ENCODE results near the gene IL18. TPM values are rescaled to one million over a fixed set of nuclear protein-coding genes. Genes with fewer than 3 reads are reported as not detected.

Gene IL18
- total RNA-seq, 2 experiments from 2014 or later: not detected

- no peak overlapping the region for H3K4me3 Mint-ChIP-seq
- POLR2A ChIA-PET: no interaction called here
- CTCF ChIA-PET: no interaction called here
- DNase-seq: no peak
- intact Hi-C loops (cut with micrococcal nuclease): no loop called here
- no peak overlapping the region for H3K27ac Mint-ChIP-seq
- H3K36me3 Mint-ChIP-seq: peaks cover 3% of the 10 kb centered on the region
- no peaks in the 10 kb centered on the region for H3K27me3 Mint-ChIP-seq
- peaks cover 10% of the 10 kb centered on the region for H3K9me3 Mint-ChIP-seq
- no peaks in the 10 kb centered on the region for H3K4me1 Mint-ChIP-seq (ENCODE audit: low read depth)
These were observed 20.3 kb downstream of the IL18 start for GRCh38 chr11:112143597-112143996.

GRCh38 chr11:112134473-112134872, 29.4 kb downstream of the IL18 start:
- DNase-seq: no peak
- intact Hi-C loops (cut with micrococcal nuclease): no loop called here
- ChIA-PET POLR2A (no interaction called here), CTCF (no interaction called here)
- no peaks in the 10 kb centered on the region for H3K36me3 Mint-ChIP-seq
- H3K27ac Mint-ChIP-seq: no peak overlapping the region
- no peaks in the 10 kb centered on the region for H3K4me1 Mint-ChIP-seq (ENCODE audit: low read depth)
- no peaks in the 10 kb centered on the region for H3K27me3 Mint-ChIP-seq
- H3K9me3 Mint-ChIP-seq: no peaks in the 10 kb centered on the region
- no peak overlapping the region for H3K4me3 Mint-ChIP-seq

- intact Hi-C loops (cut with micrococcal nuclease): no loop called here
- POLR2A ChIA-PET: no interaction called here
- no peaks in the 10 kb centered on the region for H3K27me3 Mint-ChIP-seq
- no peak overlapping the region for H3K4me3 Mint-ChIP-seq
- no peaks in the 10 kb centered on the region for H3K4me1 Mint-ChIP-seq (ENCODE audit: low read depth)
- no peaks in the 10 kb centered on the region for H3K9me3 Mint-ChIP-seq
- no peak overlapping the region for H3K27ac Mint-ChIP-seq
- CTCF ChIA-PET: interaction anchor here (1.3 kb wide), 1 partner anchor 20 kb away, joined by 3 read pairs; no protein-coding TSS in a partner anchor
- H3K36me3 Mint-ChIP-seq: no peaks in the 10 kb centered on the region
- no peak for DNase-seq
These were observed 31.2 kb downstream of the IL18 start for GRCh38 chr11:112132737-112133136.

- H3K4me1 Mint-ChIP-seq (ENCODE audit: low read depth): no peaks in the 10 kb centered on the region
- no peak for DNase-seq
- H3K9me3 Mint-ChIP-seq: no peaks in the 10 kb centered on the region
- H3K4me3 Mint-ChIP-seq: no peak overlapping the region
- H3K27me3 Mint-ChIP-seq: no peaks in the 10 kb centered on the region
- no peaks in the 10 kb centered on the region for H3K36me3 Mint-ChIP-seq
- intact Hi-C loops (cut with micrococcal nuclease): no loop called here
- CTCF ChIA-PET: no interaction called here
- POLR2A ChIA-PET: interaction anchor here (0.6 kb wide), 1 partner anchor 184 kb away, joined by 3 read pairs; no protein-coding TSS in a partner anchor
- no peak overlapping the region for H3K27ac Mint-ChIP-seq
These were observed 34.2 kb downstream of the IL18 start for GRCh38 chr11:112129656-112130055.

GRCh38 chr11:112128483-112129121, 35.3 kb downstream of the IL18 start:
- no peaks in the 10 kb centered on the region for H3K9me3 Mint-ChIP-seq
- DNase-seq: no peak
- no peaks in the 10 kb centered on the region for H3K27me3 Mint-ChIP-seq
- ChIA-PET POLR2A (no interaction called here), CTCF (interaction anchor here (0.6 kb wide), 1 partner anchor 25 kb away, joined by 3 read pairs; no protein-coding TSS in a partner anchor)
- no peak overlapping the region for H3K4me3 Mint-ChIP-seq
- no peaks in the 10 kb centered on the region for H3K36me3 Mint-ChIP-seq
- intact Hi-C loops (cut with micrococcal nuclease): no loop called here
- H3K4me1 Mint-ChIP-seq (ENCODE audit: low read depth): no peaks in the 10 kb centered on the region
- no peak overlapping the region for H3K27ac Mint-ChIP-seq

- H3K27ac Mint-ChIP-seq: no peak overlapping the region
- CTCF ChIA-PET: interaction anchor here (8.0 kb wide), 1 partner anchor 15 kb away, joined by 44 read pairs; no protein-coding TSS in a partner anchor
- no peak for DNase-seq
- intact Hi-C loops (cut with micrococcal nuclease): no loop called here
- no peak overlapping the region for H3K4me3 Mint-ChIP-seq
- H3K4me1 Mint-ChIP-seq (ENCODE audit: low read depth): no peaks in the 10 kb centered on the region
- no peaks in the 10 kb centered on the region for H3K36me3 Mint-ChIP-seq
- POLR2A ChIA-PET: no interaction called here
- H3K9me3 Mint-ChIP-seq: no peaks in the 10 kb centered on the region
- no peaks in the 10 kb centered on the region for H3K27me3 Mint-ChIP-seq
These were observed 36.8 kb downstream of the IL18 start for GRCh38 chr11:112127056-112127455.

- H3K27ac Mint-ChIP-seq: no peak overlapping the region
- CTCF ChIA-PET: interaction anchor here (8.0 kb wide), 1 partner anchor 11 kb away, joined by 44 read pairs; no protein-coding TSS in a partner anchor
- DNase-seq: no peak
- H3K4me3 Mint-ChIP-seq: no peak overlapping the region
- peaks cover 8% of the 10 kb centered on the region for H3K4me1 Mint-ChIP-seq (ENCODE audit: low read depth)
- H3K36me3 Mint-ChIP-seq: no peaks in the 10 kb centered on the region
- H3K9me3 Mint-ChIP-seq: no peaks in the 10 kb centered on the region
- intact Hi-C loops (cut with micrococcal nuclease): no loop called here
- POLR2A ChIA-PET: no interaction called here
- no peaks in the 10 kb centered on the region for H3K27me3 Mint-ChIP-seq
These were observed 40.8 kb downstream of the IL18 start for GRCh38 chr11:112123129-112123528.

- Mint-ChIP-seq H3K27me3 (no peaks in the 10 kb centered on the region), H3K27ac (no peak overlapping the region)
These were observed 41.8 kb downstream of the IL18 start for GRCh38 chr11:112121981-112122615.

GRCh38 chr11:112118176-112118575, 45.7 kb downstream of the IL18 start:
- POLR2A ChIA-PET: interaction anchor here (0.6 kb wide), 1 partner anchor 353 kb away, joined by 4 read pairs; no protein-coding TSS in a partner anchor
- Mint-ChIP-seq H3K9me3 (no peaks in the 10 kb centered on the region), H3K27ac (no peak overlapping the region), H3K4me3 (no peak overlapping the region), H3K27me3 (no peaks in the 10 kb centered on the region), H3K4me1 (ENCODE audit: low read depth) (peaks cover 10% of the 10 kb centered on the region), H3K36me3 (no peaks in the 10 kb centered on the region)
- CTCF ChIA-PET: no interaction called here
- no peak for DNase-seq
- intact Hi-C loops (cut with micrococcal nuclease): no loop called here

More at GRCh38 chr11:112121981-112122615, 41.8 kb downstream of the IL18 start:
- POLR2A ChIA-PET: no interaction called here
- CTCF ChIA-PET: interaction anchor here (8.0 kb wide), 1 partner anchor 10 kb away, joined by 44 read pairs; no protein-coding TSS in a partner anchor
- intact Hi-C loops (cut with micrococcal nuclease): no loop called here
- Mint-ChIP-seq H3K9me3 (no peaks in the 10 kb centered on the region), H3K4me3 (no peak overlapping the region), H3K36me3 (no peaks in the 10 kb centered on the region), H3K4me1 (ENCODE audit: low read depth) (peaks cover 8% of the 10 kb centered on the region)
- no peak for DNase-seq

GRCh38 chr11:112115386-112115785, 48.5 kb downstream of the IL18 start:
- intact Hi-C loops (cut with micrococcal nuclease): no loop called here

GRCh38 chr11:112114460-112114859, 49.4 kb downstream of the IL18 start:
- Mint-ChIP-seq H3K27me3 (no peaks in the 10 kb centered on the region), H3K4me1 (ENCODE audit: low read depth) (peaks cover 2% of the 10 kb centered on the region), H3K27ac (no peak overlapping the region), H3K4me3 (no peak overlapping the region), H3K9me3 (no peaks in the 10 kb centered on the region), H3K36me3 (no peaks in the 10 kb centered on the region)
- intact Hi-C loops (cut with micrococcal nuclease): no loop called here
- POLR2A ChIA-PET: no interaction called here
- CTCF ChIA-PET: interaction anchor here (1.2 to 5.8 kb wide), 14 partner anchors 9 to 166 kb away, joined by 3 to 54 read pairs (median 8); partner anchors contain the start of genes BCO2, SDHD and TIMM8B
- DNase-seq: no peak

More at GRCh38 chr11:112115386-112115785, 48.5 kb downstream of the IL18 start:
- Mint-ChIP-seq H3K9me3 (no peaks in the 10 kb centered on the region), H3K36me3 (no peaks in the 10 kb centered on the region), H3K4me1 (ENCODE audit: low read depth) (peaks cover 7% of the 10 kb centered on the region), H3K4me3 (no peak overlapping the region), H3K27ac (no peak overlapping the region), H3K27me3 (no peaks in the 10 kb centered on the region)
- ChIA-PET POLR2A (no interaction called here), CTCF (interaction anchor here (0.6 to 4.9 kb wide), 6 partner anchors 24 to 165 kb away, joined by 3 to 54 read pairs (median 10); partner anchors contain the start of genes BCO2, SDHD and TIMM8B)
- DNase-seq: no peak

GRCh38 chr11:112113539-112114457, 50.1 kb downstream of the IL18 start:
- POLR2A ChIA-PET: no interaction called here
- no peak for DNase-seq
- no peak overlapping the region for H3K4me3 Mint-ChIP-seq
- CTCF ChIA-PET: interaction anchor here (0.7 to 5.8 kb wide), 23 partner anchors 9 to 1206 kb away, joined by 3 to 54 read pairs (median 4); partner anchors contain the start of genes ALG9, BCO2, SDHD and TIMM8B
- H3K4me1 Mint-ChIP-seq (ENCODE audit: low read depth): peaks cover 2% of the 10 kb centered on the region
- no peak overlapping the region for H3K27ac Mint-ChIP-seq
- no peaks in the 10 kb centered on the region for H3K9me3 Mint-ChIP-seq
- intact Hi-C loops (cut with micrococcal nuclease): loop anchor here (1.0 kb wide), 2 partner anchors 62 to 167 kb away; partner anchors contain the start of gene BCO2
- no peaks in the 10 kb centered on the region for H3K27me3 Mint-ChIP-seq
- no peaks in the 10 kb centered on the region for H3K36me3 Mint-ChIP-seq
